LNCaP clone FGC (cell line): ENCODE data around the gene TCEA3.

Experiments used
- DNase-seq: peaks from one replicate; pipeline ENCODE4 v3.0.0-alpha.2; 2011; ENCODE audit warnings: low read depth
- H3K4me3 ChIP-seq: 2 replicates; pipeline ENCODE4 v1.5.1; 2011; ENCODE audit warnings: mild to moderate bottlenecking, low read depth, low read length, control low read depth
- TF ChIP-seq, protein P1 (sequence below): IDR thresholded peaks from 2 replicates; pipeline ENCODE4 v1.5.1; 2012; ENCODE audit warnings: mild to moderate bottlenecking; ENCODE audit not compliant: control insufficient read depth, insufficient read depth; ENCODE audit errors: extremely low read depth

The TCEA3 gene

DNA sequence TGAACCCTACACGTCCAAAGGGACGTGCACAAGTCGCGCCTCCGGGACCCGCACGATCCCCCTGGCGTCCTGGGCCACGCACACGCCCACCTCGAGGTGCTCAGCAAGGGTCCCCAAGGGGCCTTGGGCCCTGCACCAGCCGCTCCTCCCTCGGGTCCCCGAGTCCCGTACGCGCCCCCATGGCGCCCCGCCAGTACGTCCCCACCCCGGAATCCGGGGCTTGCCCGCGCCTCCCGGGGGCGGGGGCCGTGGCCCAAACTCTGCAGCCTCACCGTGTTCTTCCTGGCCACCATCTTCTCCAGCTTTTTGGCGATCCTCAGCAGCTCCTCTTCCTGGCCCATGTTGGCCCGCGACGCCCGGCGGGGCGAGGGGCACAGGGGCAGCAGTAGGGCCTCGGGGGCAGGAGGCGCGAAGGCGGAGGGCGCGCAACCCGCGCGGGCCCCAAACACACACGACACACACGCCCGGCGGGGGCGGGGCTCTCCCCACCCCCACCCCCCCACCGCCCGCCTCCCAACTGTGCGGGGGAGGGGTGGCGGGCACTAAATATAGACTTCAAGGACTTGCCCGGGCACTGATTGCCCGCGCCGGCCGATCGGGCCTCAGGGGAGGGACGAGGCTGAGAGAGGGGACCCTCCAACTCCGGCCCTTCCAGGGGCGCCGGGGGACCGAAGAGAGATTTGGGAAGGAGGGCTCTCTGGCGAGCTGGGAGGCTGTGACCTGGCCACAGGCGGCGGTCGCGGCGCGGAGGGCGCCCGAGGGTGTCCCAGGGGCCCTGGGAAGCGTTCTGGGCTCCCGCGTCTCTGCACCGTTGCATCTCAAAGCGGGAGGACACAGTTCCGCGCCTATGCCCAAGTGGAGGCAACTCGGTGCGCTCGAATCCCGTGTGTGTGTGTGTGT lies at the start of gene TCEA3:
Gene TCEA3 (minus strand): TSS at position 456 of the 900 bp plus-strand sequence. CDS start 115 bp downstream, at position 341.
- peak within 1 kb of the TSS; percentile 60 for H3K4me3 ChIP-seq
- TF ChIP-seq, protein P1, sequence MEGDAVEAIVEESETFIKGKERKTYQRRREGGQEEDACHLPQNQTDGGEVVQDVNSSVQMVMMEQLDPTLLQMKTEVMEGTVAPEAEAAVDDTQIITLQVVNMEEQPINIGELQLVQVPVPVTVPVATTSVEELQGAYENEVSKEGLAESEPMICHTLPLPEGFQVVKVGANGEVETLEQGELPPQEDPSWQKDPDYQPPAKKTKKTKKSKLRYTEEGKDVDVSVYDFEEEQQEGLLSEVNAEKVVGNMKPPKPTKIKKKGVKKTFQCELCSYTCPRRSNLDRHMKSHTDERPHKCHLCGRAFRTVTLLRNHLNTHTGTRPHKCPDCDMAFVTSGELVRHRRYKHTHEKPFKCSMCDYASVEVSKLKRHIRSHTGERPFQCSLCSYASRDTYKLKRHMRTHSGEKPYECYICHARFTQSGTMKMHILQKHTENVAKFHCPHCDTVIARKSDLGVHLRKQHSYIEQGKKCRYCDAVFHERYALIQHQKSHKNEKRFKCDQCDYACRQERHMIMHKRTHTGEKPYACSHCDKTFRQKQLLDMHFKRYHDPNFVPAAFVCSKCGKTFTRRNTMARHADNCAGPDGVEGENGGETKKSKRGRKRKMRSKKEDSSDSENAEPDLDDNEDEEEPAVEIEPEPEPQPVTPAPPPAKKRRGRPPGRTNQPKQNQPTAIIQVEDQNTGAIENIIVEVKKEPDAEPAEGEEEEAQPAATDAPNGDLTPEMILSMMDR, result no peak
- no peak for DNase-seq

DNA sequence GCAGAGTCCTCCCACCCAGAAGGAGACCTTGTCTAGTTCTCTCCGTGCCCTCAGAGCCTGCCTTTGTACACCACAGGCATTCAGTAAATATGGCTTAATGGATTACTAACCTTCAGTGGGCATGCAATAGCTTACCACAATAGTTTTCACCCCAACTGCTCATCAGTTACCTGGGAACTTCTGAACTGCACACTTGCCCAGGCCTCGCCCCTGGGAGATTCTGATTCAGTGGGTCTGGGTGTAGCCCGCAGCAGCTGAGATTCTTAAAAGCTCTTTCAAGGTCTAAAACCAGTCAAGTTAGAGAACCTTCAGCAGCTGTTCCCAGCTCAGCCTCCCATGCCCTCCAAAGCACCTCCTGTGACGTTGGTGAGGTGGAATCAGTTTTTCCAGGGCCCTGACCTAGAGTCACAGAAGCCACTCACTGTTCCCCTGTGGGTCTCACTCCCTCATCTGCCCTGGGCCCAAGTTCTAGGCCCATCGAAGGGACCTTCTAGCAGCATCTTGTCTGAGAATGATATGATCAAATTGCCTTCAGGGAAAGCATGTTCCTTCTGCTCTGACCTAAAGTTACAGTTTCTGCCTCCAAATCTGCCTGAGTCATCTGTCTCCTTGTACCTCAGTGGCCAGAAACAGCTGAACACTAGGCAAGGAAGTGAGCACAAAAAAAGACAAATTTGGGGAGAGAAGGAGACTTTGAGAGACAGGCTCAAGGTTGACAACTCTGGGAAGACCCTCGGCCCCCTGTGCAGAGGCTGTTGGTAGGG lies 48.7 kb upstream of the TCEA3 start:
- H3K4me3 ChIP-seq, result no peak overlapping the region
- TF ChIP-seq, protein P1, result no peak
- no peak for DNase-seq

DNA sequence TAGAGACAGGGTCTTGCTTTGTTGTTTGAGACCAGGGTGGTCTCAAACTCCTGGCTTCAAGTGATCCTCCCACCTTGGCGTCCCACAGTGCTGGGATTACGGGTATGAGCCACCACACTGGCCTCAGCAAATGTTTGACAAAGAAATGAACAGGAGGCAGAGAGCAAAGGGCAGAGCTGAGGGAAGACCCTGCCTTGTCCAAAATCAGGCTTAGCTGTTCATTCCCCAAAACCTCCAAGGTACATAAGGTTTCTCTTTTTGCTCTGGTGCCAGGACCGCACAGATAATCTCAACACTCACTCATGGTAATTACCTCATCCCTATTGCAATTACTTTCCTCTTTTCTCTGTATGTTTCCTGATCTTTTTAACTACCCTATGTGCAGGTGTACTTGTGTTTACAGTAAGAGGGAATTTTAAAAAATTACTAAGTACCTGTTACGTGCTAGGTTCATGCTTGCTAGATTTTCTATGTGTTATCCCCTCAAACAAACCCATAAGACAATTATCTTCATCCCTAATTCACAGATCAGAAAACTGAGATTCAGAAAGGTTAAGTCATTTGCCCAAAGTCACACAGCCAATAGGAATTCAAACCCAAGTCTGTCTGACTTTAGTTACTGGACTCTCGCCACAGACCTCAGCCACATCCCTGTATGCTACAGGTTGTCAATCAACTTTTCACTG lies 47.9 kb upstream of the TCEA3 start:
- TF ChIP-seq, protein P1, result no peak
- no peak overlapping the region for H3K4me3 ChIP-seq
- DNase-seq, result no peak

DNA sequence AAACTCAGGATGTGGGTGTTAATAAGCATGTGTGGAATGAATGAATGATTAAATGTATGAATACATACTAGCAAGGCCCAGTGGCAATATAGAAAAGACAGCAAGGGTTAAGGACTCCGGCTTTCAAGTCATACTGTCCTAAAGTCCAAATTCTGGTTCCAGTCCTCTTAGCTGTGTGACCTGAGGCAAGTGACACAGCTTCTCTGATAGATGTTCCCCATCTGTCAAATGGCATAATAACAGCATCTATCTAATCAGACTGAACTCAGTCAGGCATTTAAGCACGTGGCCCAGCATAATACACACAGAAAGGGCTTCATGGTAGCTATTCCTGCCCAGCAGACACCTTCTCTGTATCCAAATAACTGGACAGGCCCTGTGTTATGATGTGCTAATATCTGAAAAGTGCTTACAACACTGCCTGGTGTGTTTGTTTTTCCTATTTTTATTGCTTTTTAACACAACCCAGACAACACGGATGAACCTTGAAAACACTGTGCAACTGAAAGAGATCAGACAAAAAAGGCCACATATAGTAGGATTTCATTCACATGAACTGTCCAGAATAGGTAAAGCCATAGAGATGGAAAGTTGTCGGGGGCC lies 47.0 kb upstream of the TCEA3 start:
- TF ChIP-seq, protein P1, result no peak
- no peak overlapping the region for H3K4me3 ChIP-seq
- DNase-seq, result no peak

DNA sequence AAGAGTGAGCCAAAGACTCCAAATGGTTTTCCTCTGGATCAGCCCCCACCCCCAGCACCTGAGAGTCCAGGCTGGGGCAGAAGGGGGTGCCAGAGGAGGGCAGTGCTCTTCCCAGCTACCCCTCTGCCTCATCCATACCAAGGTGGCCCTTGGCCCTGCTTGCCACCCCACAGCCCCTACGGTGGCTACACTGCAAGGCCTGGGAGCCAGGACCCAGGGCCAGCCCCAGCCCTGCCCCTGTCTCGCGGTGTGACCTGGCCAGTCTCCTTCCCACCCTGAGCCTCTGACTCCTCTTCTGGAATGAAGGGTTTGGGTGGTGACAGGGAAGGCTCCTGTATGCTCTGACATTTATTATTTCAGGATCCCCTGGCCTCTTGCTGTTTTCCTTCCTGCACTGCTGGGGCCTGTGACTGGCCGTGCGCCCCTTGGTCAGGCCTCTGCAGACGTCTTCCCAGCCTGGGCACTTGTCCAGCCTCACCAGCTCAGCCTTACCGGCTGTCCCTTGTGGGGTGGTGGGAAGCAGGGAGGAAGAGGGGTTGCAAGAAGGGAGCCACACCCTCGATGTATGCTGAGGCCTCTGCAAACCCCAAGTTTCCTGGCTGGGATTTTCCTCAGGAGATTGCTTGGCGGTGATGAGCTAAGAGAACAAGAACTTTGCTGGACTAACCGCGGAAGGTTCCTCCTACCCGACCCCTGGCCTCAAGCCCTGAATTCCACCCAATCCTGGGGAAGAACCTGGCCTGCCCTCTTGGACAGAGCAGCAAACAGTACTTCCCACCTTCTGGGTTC lies 45.9 kb upstream of the TCEA3 start:
- no peak for DNase-seq
- no peak overlapping the region for H3K4me3 ChIP-seq
- TF ChIP-seq, protein P1, result no peak
